NCI-H69 (cell line): ENCODE results near the gene NAPEPLD.

Experiments used
- DNase-seq: peaks from one replicate; lab custom pipeline; 2025; lab: John Stamatoyannopoulos, UW

NAPEPLD gene

GRCh38 chr7:103143868-103144267, 5.0 kb downstream of the NAPEPLD start:
- peak; percentile 28 for DNase-seq

- DNase-seq, result no peak
Observed at GRCh38 chr7:103142494-103142893, 6.4 kb downstream of the NAPEPLD start.

DNA sequence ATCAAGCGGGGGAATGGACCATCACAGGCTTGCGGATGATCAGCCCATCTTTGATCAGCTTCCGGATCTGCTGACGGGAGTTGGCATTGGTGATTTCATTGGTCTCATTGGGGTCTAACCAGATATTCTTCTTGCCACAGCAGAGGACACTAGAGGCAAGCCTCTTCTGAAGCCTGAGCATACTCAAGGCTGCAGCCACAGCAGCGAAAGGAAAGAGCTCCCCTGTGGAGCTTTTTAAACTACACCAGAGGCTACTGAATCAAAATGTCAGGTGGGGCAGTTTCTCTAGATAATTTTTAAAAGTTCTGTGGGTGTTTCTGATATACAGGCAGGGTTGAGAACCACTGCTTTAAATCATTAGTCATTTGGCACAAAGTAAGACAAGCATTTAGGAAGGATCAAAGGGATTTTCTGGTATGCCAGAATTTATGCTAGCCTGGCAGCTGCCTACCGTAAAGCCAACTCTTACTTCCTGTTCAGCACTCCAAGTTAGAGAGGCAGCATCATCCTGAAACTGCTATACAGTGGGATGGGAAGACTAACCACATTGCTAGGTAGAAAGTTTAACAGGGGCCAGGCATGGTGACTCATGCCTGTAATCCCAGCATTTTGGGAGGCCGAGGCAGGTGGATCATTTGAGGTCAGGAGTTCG, 7.0 kb downstream of the NAPEPLD start:
- no peak for DNase-seq

DNA sequence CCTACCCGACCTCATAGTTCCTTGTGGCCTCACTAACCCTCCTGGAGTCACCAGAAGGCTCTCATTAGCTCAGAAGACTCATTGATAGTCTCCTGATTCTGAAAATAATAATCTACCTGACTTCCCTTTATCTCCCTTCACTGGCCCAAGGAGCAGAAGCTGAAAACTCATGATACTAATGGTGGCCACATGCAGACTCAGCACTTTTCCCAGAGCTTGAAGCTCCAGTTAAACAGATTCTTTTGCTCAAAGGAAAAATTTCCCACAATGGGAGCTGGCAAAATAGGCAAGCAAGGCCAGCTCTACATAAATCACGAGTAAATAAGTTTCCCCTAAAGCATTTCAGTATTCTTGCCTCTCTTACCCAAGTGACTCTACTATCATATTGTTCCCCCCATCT, 8.2 kb downstream of the NAPEPLD start:
- DNase-seq, result no peak

- no peak for DNase-seq
Observed at GRCh38 chr7:103140061-103140460, 8.8 kb downstream of the NAPEPLD start.

- peak; percentile 42 for DNase-seq
Observed at GRCh38 chr7:103134836-103135554, 13.9 kb downstream of the NAPEPLD start.

DNA sequence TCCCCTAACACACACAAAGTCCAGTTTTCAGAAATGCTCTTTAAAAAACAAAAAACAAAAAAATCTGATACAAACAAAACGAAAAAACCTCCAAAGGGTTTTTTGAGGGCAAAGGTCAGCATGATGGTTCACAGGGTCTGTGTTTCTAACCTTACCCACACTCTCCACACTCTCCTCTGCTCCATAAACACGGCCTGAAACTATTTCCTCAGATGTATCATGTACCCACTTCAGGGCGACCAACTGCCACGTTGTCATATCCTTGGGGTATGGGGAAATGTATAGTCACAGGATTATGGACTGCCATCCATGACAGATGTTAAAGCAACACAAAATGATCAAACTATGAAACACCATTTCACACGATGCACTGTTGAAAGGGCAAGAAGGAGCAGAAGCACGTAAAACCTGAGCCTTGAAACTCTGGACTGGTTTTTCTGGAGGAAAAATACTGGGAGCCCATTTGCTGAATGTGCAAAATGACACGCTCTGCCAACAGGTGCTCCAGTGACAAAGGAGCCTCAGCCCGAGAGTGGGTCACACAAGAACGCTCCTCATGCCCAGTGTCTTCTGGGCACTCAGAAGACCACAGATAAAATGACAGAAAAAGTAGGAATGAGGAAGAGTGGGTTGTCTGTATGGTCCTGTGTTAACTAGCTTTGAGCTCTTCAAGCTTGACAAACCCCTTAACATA, 15.8 kb downstream of the NAPEPLD start:
- DNase-seq, result no peak

DNA sequence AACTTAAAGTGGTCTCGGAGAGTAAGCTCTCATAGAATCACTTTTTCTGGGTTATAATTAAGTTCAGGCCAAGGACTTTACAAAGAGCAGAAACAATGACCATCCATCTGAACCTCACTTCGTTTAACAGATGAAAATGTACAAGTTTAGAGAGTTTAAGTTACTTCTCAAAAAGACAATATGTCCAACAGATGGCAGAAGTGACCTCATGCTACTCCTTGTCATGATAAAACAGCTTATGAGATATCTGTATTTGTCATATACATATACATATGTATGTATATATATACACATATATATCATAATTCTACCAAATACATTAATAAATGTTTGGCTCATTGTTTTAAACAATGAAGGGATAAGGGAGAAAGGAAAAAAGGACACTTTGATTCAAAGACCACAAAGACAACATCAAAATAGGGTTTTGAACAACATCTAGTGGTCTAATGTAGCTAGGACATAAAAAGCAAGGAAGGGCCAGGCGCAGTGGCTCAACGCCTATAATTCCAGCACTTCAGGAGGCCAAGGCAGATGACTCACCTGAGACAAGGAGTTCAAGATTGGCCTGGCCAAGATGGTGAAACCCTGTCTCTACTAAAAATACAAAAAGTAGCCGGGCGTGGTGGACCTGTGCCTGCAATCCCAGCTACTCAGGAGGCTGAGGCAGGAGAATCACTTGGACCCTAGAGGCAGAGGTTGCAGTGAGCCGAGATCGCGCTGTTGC, 17.8 kb downstream of the NAPEPLD start:
- no peak for DNase-seq

- no peak for DNase-seq
Observed at GRCh38 chr7:103129702-103130549, 19.0 kb downstream of the NAPEPLD start.

DNA sequence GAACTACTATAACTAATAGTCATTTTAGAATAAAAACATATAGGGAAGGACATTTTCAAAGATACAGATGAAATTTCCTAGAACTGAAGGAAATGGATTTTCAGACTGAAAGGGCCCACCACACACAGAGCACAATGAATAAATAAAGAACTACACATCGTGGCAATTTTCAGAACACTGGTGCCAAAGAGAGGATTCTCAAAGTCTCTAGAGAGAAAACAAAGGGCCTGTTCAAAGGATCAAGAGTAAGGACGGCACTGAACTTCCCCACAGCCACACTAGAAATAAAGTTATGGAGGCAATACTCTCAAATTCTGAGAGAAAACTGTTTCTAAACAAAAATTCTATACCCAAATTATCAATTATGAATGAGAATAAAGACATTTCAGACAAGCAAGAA, 21.9 kb downstream of the NAPEPLD start:
- no peak for DNase-seq

- DNase-seq, result no peak
Observed at GRCh38 chr7:103124429-103124979, 24.4 kb downstream of the NAPEPLD start.

DNA sequence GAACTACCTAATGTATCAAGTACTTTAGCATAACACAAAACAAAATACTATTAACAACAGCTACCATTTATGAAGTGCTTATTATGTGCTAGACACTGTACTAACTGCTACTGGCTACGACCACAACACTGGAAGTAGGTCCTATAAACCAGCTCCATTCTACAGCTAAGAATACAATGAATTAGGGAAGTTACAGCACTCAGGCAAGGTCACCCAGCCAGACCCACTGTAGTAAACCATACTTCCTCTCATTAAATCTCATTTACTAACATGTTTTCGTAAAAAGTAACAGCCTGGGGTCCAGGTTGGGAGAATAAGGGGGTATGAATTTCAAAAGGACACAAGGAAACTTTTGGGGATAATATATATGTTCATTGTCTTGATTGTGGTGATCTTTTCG, 25.4 kb downstream of the NAPEPLD start:
- no peak for DNase-seq

- no peak for DNase-seq
Observed at GRCh38 chr7:103121641-103122040, 27.3 kb downstream of the NAPEPLD start.

- no peak for DNase-seq
Observed at GRCh38 chr7:103120362-103120761, 28.5 kb downstream of the NAPEPLD start.

GRCh38 chr7:103119791-103120291, 29.1 kb downstream of the NAPEPLD start:
- no peak for DNase-seq

DNA sequence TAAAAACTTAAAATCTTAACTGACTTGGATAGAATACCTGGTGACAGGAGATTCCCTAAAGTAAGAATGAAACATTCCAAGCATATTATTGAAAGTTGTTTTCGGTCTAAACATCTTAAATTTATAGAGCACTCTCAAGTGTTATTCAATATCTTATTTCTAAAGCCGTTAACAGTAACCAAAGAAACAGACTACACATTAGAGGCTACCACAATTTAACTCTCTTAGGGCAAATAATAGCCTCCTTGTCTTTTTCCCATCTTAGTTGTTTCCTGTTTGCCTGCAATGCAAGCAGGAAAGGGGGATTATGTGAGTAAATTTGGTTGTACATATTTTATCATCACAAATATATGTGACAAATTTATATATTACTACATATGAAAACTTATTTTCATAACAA, 31.4 kb downstream of the NAPEPLD start:
- no peak for DNase-seq

- no peak for DNase-seq
Observed at GRCh38 chr7:103116991-103117390, 31.9 kb downstream of the NAPEPLD start.

DNA sequence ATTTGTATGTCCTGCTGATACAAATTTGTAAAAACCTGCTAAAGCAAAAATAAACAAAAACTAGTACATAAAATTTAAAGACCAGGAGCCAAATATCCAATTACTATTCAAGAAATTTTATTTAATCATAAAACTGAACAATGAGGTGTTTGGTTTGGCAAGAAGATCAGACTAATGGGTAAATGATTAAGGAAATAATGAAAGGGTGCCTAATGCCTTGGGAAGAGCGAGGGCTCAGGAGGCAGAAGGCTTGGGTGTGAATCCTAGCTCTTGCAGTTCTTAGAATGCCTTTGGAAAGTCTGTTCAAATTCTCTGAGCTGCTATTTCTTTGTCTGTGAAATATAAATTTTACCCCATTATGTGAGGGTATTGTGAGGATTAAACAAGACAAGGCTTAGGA, 32.4 kb downstream of the NAPEPLD start:
- DNase-seq, result no peak

DNA sequence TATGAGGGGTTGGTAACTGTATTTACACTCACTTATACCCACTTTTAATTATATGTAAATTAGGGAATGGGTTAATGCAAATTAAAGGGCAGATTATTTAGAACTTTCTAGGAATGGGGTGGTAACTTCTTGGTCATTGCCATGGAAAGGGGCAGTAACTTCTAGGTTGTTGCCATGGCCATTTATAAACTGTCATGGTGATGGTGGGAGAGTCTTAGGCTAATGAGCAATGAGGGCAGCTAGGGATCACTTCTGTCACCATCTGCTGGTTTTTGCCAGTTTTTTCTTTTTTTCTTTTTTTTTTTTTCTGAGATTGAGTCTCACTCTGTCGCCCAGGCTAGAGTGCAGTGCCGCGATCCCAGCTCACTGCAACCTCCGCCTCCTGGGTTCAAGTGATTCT, 33.1 kb downstream of the NAPEPLD start:
- DNase-seq, result no peak

DNA sequence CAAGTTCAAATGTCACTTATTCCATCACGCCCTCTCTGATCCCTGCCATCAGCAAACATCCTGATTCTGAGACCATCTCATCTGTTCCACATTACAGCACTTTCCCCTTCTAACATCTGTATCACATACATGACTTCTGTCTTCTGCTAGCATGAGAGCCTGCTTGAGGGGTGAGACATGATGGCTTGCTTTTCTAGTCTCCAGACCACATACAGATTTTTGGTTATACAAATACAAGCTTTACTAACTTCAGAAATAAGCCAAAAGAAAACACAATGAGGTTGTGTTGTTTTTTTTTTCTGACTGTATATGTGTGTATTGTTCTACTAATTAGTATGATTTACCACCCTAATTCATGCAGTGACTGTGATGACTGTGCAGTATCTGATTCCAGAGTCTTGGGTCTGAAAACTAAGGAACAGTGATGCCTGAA, 34.3 kb downstream of the NAPEPLD start:
- DNase-seq, result no peak

DNA sequence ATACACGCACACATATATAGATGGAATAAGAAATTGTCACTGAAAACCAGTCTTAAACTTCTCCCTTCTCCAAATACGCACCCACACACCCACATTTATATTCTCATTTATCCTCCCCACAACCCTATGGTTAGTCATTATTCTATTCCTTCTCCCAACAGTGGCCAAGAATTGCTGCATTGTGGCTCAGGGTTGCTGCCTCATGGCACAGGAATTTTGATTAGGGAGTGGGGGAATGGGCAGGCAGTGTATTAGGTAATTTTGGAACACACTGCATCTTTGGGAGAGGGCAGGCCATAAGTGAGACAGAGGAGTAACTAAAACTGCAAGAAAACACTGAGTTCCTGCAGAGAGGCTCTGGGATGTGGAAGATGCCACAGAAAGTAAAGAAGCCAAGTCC, 35.7 kb downstream of the NAPEPLD start:
- DNase-seq, result no peak
